B cell (primary cell): Measurements from ENCODE around the gene LAG3. TPM values are rescaled to one million over a fixed set of nuclear protein-coding genes. Genes with fewer than 3 reads are reported as not detected.

Experiments used
- ATAC-seq: fragments of 200-7000 bp; cut with Tn5 transposase; one replicate; pipeline ENCODE4 v1.10.0; 2021; ENCODE audit warnings: low read depth, mild to moderate bottlenecking, moderate number of reproducible peaks, moderate library complexity
- CTCF ChIA-PET: fragments of 350-600 bp; sonication (Branson Sonifier 250); formaldehyde crosslinking; loops from one replicate; lab custom pipeline; 2021; ENCODE audit warnings: antibody characterized with exemption, inconsistent platforms; lab: Charles Lee
- POLR2A ChIA-PET: fragments of 350-600 bp; sonication (Branson Sonifier 250); formaldehyde crosslinking; loops from one replicate; lab custom pipeline; 2021; ENCODE audit warnings: antibody characterized with exemption; lab: Charles Lee
- DNase-seq: peaks from one replicate; pipeline ENCODE4 v3.0.0; 2013
- H2AFZ ChIP-seq: 2 replicates; pipeline ENCODE4 v1.6.1; 2012; ENCODE audit warnings: mild to moderate bottlenecking, low read depth, low read length; ENCODE audit not compliant: insufficient read depth, poor library complexity, severe bottlenecking
- H3K27ac ChIP-seq, 2 donors: 1 replicate in 1 of 2; 2 replicates in 1 of 2; pipeline ENCODE4 v1.5.1; 2012 to 2013; ENCODE audit warnings: low read length in 2 of 2, mild to moderate bottlenecking in 2 of 2, moderate library complexity in 1 of 2
- H3K27me3 ChIP-seq, 4 experiments: fragments of 200-600 bp in 1 of 4; sonication (generic) in 1 of 4; replicated peaks in 1 of 4; 1 replicate in 2 of 4; 2 replicates in 2 of 4; pipeline versions ENCODE4 v1.6.1 to v1.7.0; 2013 to 2016; ENCODE audit warnings: low read length in 3 of 4, mild to moderate bottlenecking in 2 of 4, mixed read lengths in 1 of 4, moderate library complexity in 1 of 4; ENCODE audit not compliant: insufficient read depth in 4 of 4, control insufficient read depth in 3 of 4; ENCODE audit errors: control extremely low read depth in 1 of 4
- H3K36me3 ChIP-seq, 2 experiments: replicated peaks in 1 of 2; 1 replicate in 1 of 2; 2 replicates in 1 of 2; pipeline versions ENCODE4 v1.6.1 to v1.7.1; 2013; ENCODE audit warnings: low read length in 1 of 2; ENCODE audit not compliant: insufficient read depth in 2 of 2, control insufficient read depth in 1 of 2; ENCODE audit errors: control extremely low read depth in 1 of 2, extremely low read depth in 1 of 2
- H3K4me1 ChIP-seq, 2 donors: fragments of 200-600 bp in 1 of 2; sonication (generic) in 1 of 2; 1 replicate in 1 of 2; 2 replicates in 1 of 2; pipeline versions ENCODE4 v1.5.1 to v1.6.1; 2013 to 2017; ENCODE audit warnings: low read length in 2 of 2; ENCODE audit not compliant: control insufficient read depth in 2 of 2, insufficient read depth in 2 of 2
- H3K4me2 ChIP-seq: replicated peaks from 2 replicates; pipeline ENCODE3; 2012; ENCODE audit warnings: mild to moderate bottlenecking, low read depth, low read length; ENCODE audit not compliant: poor library complexity, severe bottlenecking
- H3K4me3 ChIP-seq, 5 experiments: fragments of 200-600 bp in 1 of 5; sonication (generic) in 1 of 5; 1 replicate in 3 of 5; 2 replicates in 2 of 5; pipeline versions ENCODE4 v1.5.1 to v1.7.0; 2011 to 2016; ENCODE audit warnings: low read length in 4 of 5, mild to moderate bottlenecking in 4 of 5, low read depth in 2 of 5, control low read depth in 1 of 5, moderate library complexity in 1 of 5; ENCODE audit not compliant: insufficient read depth in 1 of 5; ENCODE audit errors: control extremely low read depth in 1 of 5, extremely low read depth in 1 of 5
- H3K79me2 ChIP-seq: fragments of 200-600 bp; sonication (generic); one replicate; pipeline ENCODE4 v1.6.0; 2016; ENCODE audit warnings: low read length; ENCODE audit not compliant: control insufficient read depth, insufficient read depth
- H3K9ac ChIP-seq: fragments of 200-600 bp; sonication (generic); 2 replicates; pipeline ENCODE4 v1.6.1; 2017; ENCODE audit warnings: mild to moderate bottlenecking, low read length, moderate library complexity
- H3K9me3 ChIP-seq, 3 donors: one replicate each; pipeline versions ENCODE4 v1.6.1 to v1.7.1; 2013; ENCODE audit warnings: low read length in 2 of 3; ENCODE audit not compliant: control insufficient read depth in 2 of 3, insufficient read depth in 1 of 3; ENCODE audit errors: control extremely low read depth in 1 of 3
- H4K20me1 ChIP-seq: 2 replicates; pipeline ENCODE4 v1.6.0; 2012; ENCODE audit warnings: mild to moderate bottlenecking, low read length; ENCODE audit not compliant: insufficient read depth, control insufficient read depth, poor library complexity, severe bottlenecking
- H3K27ac Mint-ChIP-seq: one replicate; pipeline ENCODE4 v1.8.0; 2021; ENCODE audit warnings: mixed read lengths
- H3K27me3 Mint-ChIP-seq: one replicate; pipeline ENCODE4 v1.8.0; 2021; ENCODE audit warnings: mixed read lengths
- H3K4me1 Mint-ChIP-seq: one replicate; pipeline ENCODE4 v1.8.0; 2021; ENCODE audit warnings: mixed read lengths
- H3K4me3 Mint-ChIP-seq: one replicate; pipeline ENCODE4 v1.8.0; 2021; ENCODE audit warnings: mixed read lengths
- H3K9me3 Mint-ChIP-seq: one replicate; pipeline ENCODE4 v1.8.0; 2022; ENCODE audit warnings: mixed read lengths; ENCODE audit not compliant: insufficient read depth
- CTCF ChIP-seq: fragments of 200-600 bp; IDR thresholded peaks from one replicate; pipeline ENCODE4 v1.8.0; 2022; ENCODE audit warnings: antibody characterized with exemption, mild to moderate bottlenecking
- EZH2 ChIP-seq: IDR thresholded peaks from 2 replicates; pipeline ENCODE4 v1.6.1; 2012; ENCODE audit warnings: borderline replicate concordance, low read depth, mild to moderate bottlenecking, moderate library complexity, low read length; ENCODE audit not compliant: insufficient read depth, poor library complexity, severe bottlenecking
- WGBS: methylation state at CpG from one replicate; pipeline ENCODE4 v1.1.5; 2013; ENCODE audit warnings: missing lambda C conversion rate; ENCODE audit not compliant: insufficient coverage; 5-methylcytosine and 5-hydroxymethylcytosine counted together
- intact Hi-C: fragments of 100-400 bp; cut with micrococcal nuclease; formaldehyde crosslinking; loops from one replicate; pipeline ENCODE4 v1.10.0; 2022
- polyA plus RNA-seq: library from polyadenylated mRNA; depleted of rRNA; stranded (reverse); fragments of >200 nt; gene quantifications from 2 replicates; pipeline ENCODE4 v1.2.3, GENCODE V29; 2012
- total RNA-seq, 2 donors: library from RNA; stranded (reverse); fragments of 120-200 nt in 1 of 2; gene quantifications; 1 replicate in 1 of 2; 2 replicates in 1 of 2; pipeline versions ENCODE4 v1.2.3 to v1.2.4, GENCODE V29; 2013 to 2022

LAG3 gene
- total and polyA plus RNA-seq, 2 donors (not counting 1 experiment from before 2014, with no cell fraction given) = not detected

GRCh38 chr12:6787309-6787708 lies 15.0 kb downstream of the LAG3 start:
- no peak overlapping the region for H3K4me2 ChIP-seq
- H3K27ac Mint-ChIP-seq = no peak overlapping the region
- H3K4me3 Mint-ChIP-seq = no peak overlapping the region
- intact Hi-C loops = no loop called here
- DNase-seq (no peak), ATAC-seq (no peak)
- ChIA-PET POLR2A (no interaction called here), CTCF (interaction anchor here (1.4 to 1.5 kb wide), 3 partner anchors 21 to 26 kb away, joined by 3 read pairs; no protein-coding TSS in a partner anchor)
- H3K9me3 Mint-ChIP-seq = no peaks in the 10 kb centered on the region
- H3K27me3 ChIP-seq = peaks cover 0 to 13% (median 0%) of the 10 kb centered on the region in 4 experiments
- no peaks in the 10 kb centered on the region for H3K9me3 ChIP-seq
- peaks cover 2% of the 10 kb centered on the region for H3K4me1 Mint-ChIP-seq
- no peaks in the 10 kb centered on the region for H3K79me2 ChIP-seq
- H4K20me1 ChIP-seq = no peaks in the 10 kb centered on the region
- TF ChIP-seq CTCF (no peak), EZH2 (no peak)
- WGBS = 98% methylated on average over 5 of the region's 5 CpGs
- H3K4me1 ChIP-seq = peaks cover 4 to 6% of the 10 kb centered on the region in 2 donors
- no peak overlapping the region for H2AFZ ChIP-seq
- H3K27me3 Mint-ChIP-seq = peaks cover 11% of the 10 kb centered on the region
- no peaks in the 10 kb centered on the region for H3K36me3 ChIP-seq
- no peak overlapping the region for H3K4me3 ChIP-seq
- H3K27ac ChIP-seq = no peak overlapping the region
- no peak overlapping the region for H3K9ac ChIP-seq

GRCh38 chr12:6788972-6789924 lies 16.9 kb downstream of the LAG3 start, which contains the start of gene CD4:
Gene CD4, plus strand, starts transcription at chr12:6789528. Its CDS starts 10,611 bp downstream, at chr12:6800139.
- ChIA-PET CTCF (interaction anchor here (1.3 kb wide), 1 partner anchor 324 kb away, joined by 3 read pairs; no protein-coding TSS in a partner anchor), POLR2A (interaction anchor here (0.6 kb wide), 1 partner anchor 142 kb away, joined by 3 read pairs; no protein-coding TSS in a partner anchor)
- H3K36me3 ChIP-seq = no peaks in the 10 kb centered on the region
- DNase-seq = no peak
- Mint-ChIP-seq H3K27ac (no peak within 1 kb of the TSS), H3K27me3 (peaks cover 16% of the 10 kb centered on the region), H3K4me1 (peaks cover 13% of the 10 kb centered on the region), H3K9me3 (no peaks in the 10 kb centered on the region), H3K4me3 (no peak within 1 kb of the TSS)
- H2AFZ ChIP-seq = peak within 1 kb of the TSS; percentile 0
- peaks cover 13 to 19% of the 10 kb centered on the region in 2 donors for H3K4me1 ChIP-seq
- H3K4me3 ChIP-seq = no peak within 1 kb of the TSS
- no peaks in the 10 kb centered on the region for H4K20me1 ChIP-seq
- no peak within 1 kb of the TSS for H3K27ac ChIP-seq
- no peak within 1 kb of the TSS for H3K4me2 ChIP-seq
- H3K9me3 ChIP-seq = no peaks in the 10 kb centered on the region
- peaks cover 0 to 22% (median 0%) of the 10 kb centered on the region in 4 experiments for H3K27me3 ChIP-seq
- WGBS = 62% methylated on average over 15 of the region's 18 CpGs
- intact Hi-C loops = no loop called here
- ATAC-seq = no peak
- H3K9ac ChIP-seq = no peak within 1 kb of the TSS
- no peaks in the 10 kb centered on the region for H3K79me2 ChIP-seq
- TF ChIP-seq CTCF = no peak
- TF ChIP-seq EZH2 = no peak
